Measurements from ENCODE around the gene CNN3.
"Not testable (repeated sequence)": the region's sequence is repeated elsewhere in the genome, so short reads cannot be mapped to it uniquely, and the experiment has no call there.

Gene CNN3

DNA sequence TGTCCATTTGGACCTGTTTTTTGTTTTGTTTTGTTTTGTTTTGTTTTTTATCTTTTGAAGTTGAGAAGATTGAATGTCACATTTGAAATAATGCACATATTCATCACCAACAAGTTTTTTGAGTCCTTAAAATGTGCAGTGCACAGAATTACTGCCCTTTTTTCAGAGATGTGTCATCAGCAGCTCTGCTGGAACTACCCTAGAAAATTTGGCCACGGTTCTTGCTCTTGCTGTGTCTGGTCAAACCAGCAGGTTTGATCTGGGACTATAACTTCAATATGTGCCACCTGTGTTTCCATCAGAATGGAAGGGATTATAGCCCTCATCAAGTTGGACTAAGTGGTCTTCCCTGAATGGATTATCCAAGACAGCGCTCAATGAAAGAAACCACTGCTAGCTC lies 24.1 kb upstream of the CNN3 start:
- DNase-seq (ENCODE audit: low read depth) = no peak
- no peak overlapping the region for H3K4me3 ChIP-seq (ENCODE audit: low read length)
- TF ChIP-seq, protein P1, sequence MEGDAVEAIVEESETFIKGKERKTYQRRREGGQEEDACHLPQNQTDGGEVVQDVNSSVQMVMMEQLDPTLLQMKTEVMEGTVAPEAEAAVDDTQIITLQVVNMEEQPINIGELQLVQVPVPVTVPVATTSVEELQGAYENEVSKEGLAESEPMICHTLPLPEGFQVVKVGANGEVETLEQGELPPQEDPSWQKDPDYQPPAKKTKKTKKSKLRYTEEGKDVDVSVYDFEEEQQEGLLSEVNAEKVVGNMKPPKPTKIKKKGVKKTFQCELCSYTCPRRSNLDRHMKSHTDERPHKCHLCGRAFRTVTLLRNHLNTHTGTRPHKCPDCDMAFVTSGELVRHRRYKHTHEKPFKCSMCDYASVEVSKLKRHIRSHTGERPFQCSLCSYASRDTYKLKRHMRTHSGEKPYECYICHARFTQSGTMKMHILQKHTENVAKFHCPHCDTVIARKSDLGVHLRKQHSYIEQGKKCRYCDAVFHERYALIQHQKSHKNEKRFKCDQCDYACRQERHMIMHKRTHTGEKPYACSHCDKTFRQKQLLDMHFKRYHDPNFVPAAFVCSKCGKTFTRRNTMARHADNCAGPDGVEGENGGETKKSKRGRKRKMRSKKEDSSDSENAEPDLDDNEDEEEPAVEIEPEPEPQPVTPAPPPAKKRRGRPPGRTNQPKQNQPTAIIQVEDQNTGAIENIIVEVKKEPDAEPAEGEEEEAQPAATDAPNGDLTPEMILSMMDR (conservative IDR thresholded peaks at IDR 0.05; ENCODE audit: low read depth, low read length) = no peak

DNA sequence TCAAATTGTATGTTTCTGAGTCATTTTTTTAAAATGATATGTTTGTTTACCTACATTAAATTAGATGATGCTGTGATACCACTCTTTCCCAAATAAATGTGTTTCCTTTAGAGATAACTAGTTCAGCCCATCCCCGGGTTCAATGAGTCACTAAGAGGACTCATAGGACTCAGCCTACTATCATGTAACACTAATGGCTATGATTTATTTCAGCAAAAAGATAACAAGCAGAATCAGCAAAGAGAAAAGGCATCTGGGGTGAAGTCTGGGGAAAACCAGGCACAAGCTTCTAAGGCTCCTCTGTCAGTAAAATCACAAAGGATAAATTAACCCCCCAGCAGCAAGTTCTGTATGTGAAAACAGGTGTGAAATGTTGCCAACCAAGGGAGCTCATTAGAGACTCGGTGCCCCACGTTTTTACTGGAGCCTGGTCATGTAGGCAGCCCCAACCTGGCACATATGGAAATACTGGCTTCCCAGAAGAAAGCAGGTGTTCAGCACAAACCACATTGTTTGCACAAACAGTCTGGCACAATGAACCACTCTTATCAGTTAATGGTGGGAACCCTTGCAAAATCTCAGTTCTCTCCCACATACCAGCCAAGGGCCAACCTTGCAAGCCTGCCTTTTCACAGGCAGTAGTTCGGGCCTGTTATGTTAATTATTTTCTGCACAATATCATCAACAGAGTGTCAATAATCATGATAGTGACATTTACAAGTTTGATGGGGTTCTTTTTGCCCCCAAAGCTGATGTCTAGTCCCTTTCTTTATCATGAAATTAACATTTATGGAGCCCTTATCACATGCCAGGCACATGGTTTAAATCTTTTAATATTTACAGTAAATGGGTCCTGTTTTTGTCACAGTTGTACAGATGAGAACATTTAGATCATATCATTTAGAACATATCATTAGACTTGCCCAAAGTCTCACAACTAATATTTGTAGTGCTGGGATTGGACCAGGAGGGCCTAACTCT lies 23.1 kb upstream of the CNN3 start:
- no peak overlapping the region for H3K4me3 ChIP-seq (ENCODE audit: low read length)
- no peak for DNase-seq (ENCODE audit: low read depth)
- TF ChIP-seq, protein P1 (conservative IDR thresholded peaks at IDR 0.05; ENCODE audit: low read depth, low read length) = no peak

DNA sequence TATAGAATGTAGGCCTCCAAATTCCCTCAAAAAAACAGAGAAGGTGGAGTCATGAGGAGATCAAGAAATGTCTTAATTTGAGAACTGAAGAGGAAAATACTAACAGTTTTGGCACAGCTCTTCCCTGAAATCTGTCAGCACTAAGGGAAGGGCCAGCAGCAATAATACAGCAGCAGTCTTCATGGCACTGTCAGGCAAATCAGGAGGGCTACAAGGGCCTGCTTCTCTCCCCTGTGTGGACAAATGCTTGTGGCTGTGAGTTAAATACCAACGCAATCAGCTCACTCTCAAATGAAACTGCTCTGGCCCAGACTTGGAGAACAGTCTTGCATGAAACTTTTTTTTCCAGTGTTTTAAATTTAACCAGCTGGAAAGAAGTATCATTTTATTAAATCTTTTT lies 20.5 kb upstream of the CNN3 start:
- H3K4me3 ChIP-seq (ENCODE audit: low read length) = no peak overlapping the region
- TF ChIP-seq, protein P1 (conservative IDR thresholded peaks at IDR 0.05; ENCODE audit: low read depth, low read length) = no peak
- DNase-seq (ENCODE audit: low read depth) = no peak

DNA sequence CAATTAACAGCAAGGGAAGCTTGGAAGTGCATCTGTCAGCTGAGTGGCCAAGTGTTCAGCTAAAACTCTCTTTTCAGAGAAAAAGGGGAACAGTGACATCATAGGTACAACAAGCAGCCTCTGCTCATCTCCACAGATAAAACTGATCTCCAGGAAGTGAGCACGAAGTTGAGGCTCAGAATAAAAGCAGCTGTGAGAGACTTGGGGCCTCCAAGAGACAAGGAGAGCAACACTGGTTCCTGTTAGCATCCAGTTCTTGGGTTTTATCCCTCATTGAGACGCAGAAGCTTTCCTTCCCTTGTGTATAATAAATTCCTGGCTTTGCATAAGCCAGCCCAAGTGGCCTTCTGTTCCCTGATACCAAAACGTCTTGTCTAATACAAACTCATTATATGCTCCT lies 20.0 kb upstream of the CNN3 start:
- TF ChIP-seq, protein P1 (conservative IDR thresholded peaks at IDR 0.05; ENCODE audit: low read depth, low read length) = no peak
- H3K4me3 ChIP-seq (ENCODE audit: low read length) = no peak overlapping the region
- DNase-seq (ENCODE audit: low read depth) = no peak

DNA sequence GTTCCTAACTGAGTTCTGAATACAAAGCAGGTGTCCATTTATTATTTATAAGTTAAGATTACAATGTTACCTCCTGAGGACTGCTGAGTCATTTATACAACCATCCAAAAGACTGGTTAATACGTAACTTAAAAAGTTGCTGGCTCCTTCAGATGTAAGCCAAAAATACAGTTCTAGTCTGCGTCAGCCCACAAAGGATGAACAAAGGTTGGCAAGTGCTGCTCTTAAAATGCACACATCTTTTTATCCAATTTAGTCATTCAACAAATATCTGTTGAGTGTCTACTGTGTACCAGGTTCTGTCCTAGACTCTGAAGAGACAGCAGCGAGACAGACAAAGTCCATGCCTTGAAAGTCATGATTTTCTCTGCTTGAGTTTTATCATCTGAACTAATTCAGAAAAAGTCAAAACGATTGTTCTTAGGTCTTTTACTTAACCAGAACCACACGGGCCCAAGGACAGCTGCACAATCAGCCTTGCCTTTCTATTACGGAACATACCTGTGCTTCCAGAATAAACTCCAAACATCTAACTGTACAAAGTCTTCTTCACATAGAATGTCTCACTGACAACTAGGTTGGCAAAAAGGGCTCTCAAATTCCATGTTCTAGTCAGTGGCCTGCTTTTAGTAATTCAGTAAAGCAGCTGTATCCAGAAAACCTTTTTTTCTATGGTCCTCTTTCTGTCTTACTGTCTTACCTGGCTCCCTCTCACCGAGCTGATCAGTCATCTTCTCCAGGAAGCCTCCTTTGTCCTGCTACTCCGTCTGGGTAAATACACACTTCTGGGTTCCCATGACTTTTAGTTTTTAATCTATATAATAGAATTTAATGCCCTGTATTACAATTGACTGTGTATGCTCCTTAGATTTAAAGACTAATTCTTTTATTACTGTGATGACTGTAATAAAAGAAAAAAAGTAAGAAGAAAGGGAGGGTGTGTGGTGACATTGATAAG lies 15.5 kb upstream of the CNN3 start:
- H3K4me3 ChIP-seq (ENCODE audit: low read length) = no peak overlapping the region
- DNase-seq (ENCODE audit: low read depth) = no peak
- TF ChIP-seq, protein P1 (conservative IDR thresholded peaks at IDR 0.05; ENCODE audit: low read depth, low read length) = no peak

DNA sequence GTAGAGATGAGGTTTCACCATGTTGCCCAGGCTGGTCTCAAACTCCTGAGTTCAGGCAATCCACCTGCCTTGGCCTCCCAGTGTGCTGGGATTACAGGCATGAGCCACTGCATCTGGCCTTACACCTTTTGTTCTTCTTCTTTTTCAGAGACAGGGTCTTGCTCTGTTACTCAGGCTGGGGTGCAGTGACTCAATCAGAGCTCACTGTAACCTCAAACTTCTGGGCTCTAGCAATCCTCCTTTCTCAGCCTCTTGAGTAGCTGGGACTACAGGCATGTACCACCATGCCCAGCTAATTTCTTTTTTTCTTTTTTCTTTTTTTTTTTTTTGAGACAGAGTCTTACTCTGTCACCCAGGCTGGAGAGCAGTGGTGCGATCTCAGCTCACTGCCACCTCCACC lies 14.6 kb upstream of the CNN3 start:
- not testable (repeated sequence) for DNase-seq (ENCODE audit: low read depth); H3K4me3 ChIP-seq (ENCODE audit: low read length)

DNA sequence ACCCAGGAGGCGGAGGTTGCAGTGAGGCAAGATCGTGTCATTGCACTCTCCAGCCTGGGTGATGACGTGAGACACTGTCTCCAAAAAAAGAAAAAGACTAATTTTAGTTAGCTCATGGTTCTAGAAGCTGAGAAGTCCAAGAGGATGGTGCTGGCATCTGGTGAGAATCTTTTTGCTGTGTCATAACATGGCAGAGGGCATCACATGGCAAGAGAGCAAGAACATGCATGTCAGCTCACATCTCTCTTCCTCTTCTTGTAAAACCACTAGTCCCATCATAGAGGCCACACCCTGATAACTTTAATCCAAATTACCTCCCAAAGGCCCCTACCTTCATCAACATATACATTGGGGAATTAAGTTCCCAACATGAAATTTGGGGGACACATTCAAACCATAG lies 13.8 kb upstream of the CNN3 start:
- H3K4me3 ChIP-seq (ENCODE audit: low read length) = no peak overlapping the region
- TF ChIP-seq, protein P1 (conservative IDR thresholded peaks at IDR 0.05; ENCODE audit: low read depth, low read length) = no peak
- DNase-seq (ENCODE audit: low read depth) = no peak

All from retinal pigment epithelial cell (primary cell).